PC-9 (cell line): ENCODE results near the gene CTPS2. TPM values are rescaled to one million over a fixed set of nuclear protein-coding genes. Genes with fewer than 3 reads are reported as not detected.

ENCODE experiments used
- BruUV-seq: library from RNA; stranded (reverse); fragments of 400-500 nt; replicated peaks from 2 replicates; lab custom pipeline; 2021; lab: Mats Ljungman, UMichigan
- CTCF ChIA-PET: fragments of 300-600 bp; sonication (Branson Sonifier 250); formaldehyde crosslinking; loops from one replicate; lab custom pipeline; 2022; ENCODE audit warnings: antibody characterized with exemption; lab: Charles Lee
- POLR2A ChIA-PET: fragments of 300-600 bp; sonication (Branson Sonifier 250); formaldehyde crosslinking; loops from one replicate; lab custom pipeline; 2022; ENCODE audit warnings: antibody characterized with exemption; ENCODE audit not compliant: unreplicated experiment; lab: Charles Lee
- DNase-seq, 2 experiments: peaks; one replicate each; pipeline versions ENCODE4 v3.0.0 to v3.0.0-alpha.2; 2015 to 2022; ENCODE audit warnings: mixed read lengths in 1 of 2
- H2AFZ ChIP-seq: fragments of 200-600 bp; sonication (generic); 2 replicates; pipeline ENCODE4 v1.8.1; 2017; ENCODE audit warnings: antibody characterized with exemption
- H3F3A ChIP-seq: fragments of 200-600 bp; sonication (generic); 2 replicates; pipeline ENCODE4 v1.8.1; 2017; ENCODE audit warnings: antibody characterized with exemption, mild to moderate bottlenecking, low read depth; ENCODE audit not compliant: insufficient read depth
- H3K27ac ChIP-seq: fragments of 200-600 bp; sonication (generic); 2 replicates; pipeline ENCODE4 v1.6.1; 2016; ENCODE audit warnings: mixed run types
- H3K27me3 ChIP-seq: fragments of 200-600 bp; sonication (generic); 2 replicates; pipeline ENCODE4 v1.6.1; 2016; ENCODE audit warnings: low read depth, mixed run types; ENCODE audit not compliant: insufficient read depth
- H3K36me3 ChIP-seq: fragments of 200-600 bp; sonication (generic); 2 replicates; pipeline ENCODE4 v1.6.1; 2016; ENCODE audit warnings: low read depth, mixed run types
- H3K4me1 ChIP-seq: fragments of 200-600 bp; sonication (generic); replicated peaks from 2 replicates; pipeline ENCODE4 v1.6.1; 2016; ENCODE audit warnings: mixed run types; ENCODE audit not compliant: insufficient read depth
- H3K4me2 ChIP-seq: fragments of 200-600 bp; sonication (generic); 2 replicates; pipeline ENCODE4 v1.6.1; 2017; ENCODE audit warnings: mixed run types
- H3K4me3 ChIP-seq: fragments of 200-600 bp; sonication (generic); 2 replicates; pipeline ENCODE4 v1.6.1; 2016; ENCODE audit warnings: mixed run types
- H3K79me2 ChIP-seq: fragments of 200-600 bp; sonication (generic); 2 replicates; pipeline ENCODE4 v1.6.1; 2017; ENCODE audit warnings: low read depth, mixed run types
- H3K9me2 ChIP-seq: fragments of 200-600 bp; sonication (generic); 2 replicates; pipeline ENCODE4 v1.8.1; 2017; ENCODE audit warnings: mild to moderate bottlenecking; ENCODE audit not compliant: insufficient read depth
- H3K9me3 ChIP-seq: fragments of 200-600 bp; sonication (generic); 2 replicates; pipeline ENCODE4 v1.8.1; 2016; ENCODE audit warnings: low read depth; ENCODE audit not compliant: insufficient read depth
- H4K20me1 ChIP-seq: fragments of 200-600 bp; sonication (generic); 2 replicates; pipeline ENCODE4 v1.8.1; 2017; ENCODE audit not compliant: insufficient read depth
- CTCF ChIP-seq: fragments of 200-600 bp; sonication (generic); conservative IDR thresholded peaks from 2 replicates; pipeline ENCODE4 v1.6.1; 2017; ENCODE audit warnings: mixed run types, antibody characterized with exemption, mild to moderate bottlenecking, moderate library complexity
- EZH2 ChIP-seq: fragments of 200-600 bp; sonication (generic); IDR thresholded peaks from 2 replicates; pipeline ENCODE4 v1.8.0; 2017; ENCODE audit warnings: antibody characterized with exemption, low read depth
- intact Hi-C: fragments of 100-400 bp; cut with micrococcal nuclease; formaldehyde crosslinking; loops from one replicate; pipeline ENCODE4 v1.10.0; 2022; ENCODE audit not compliant: unreplicated experiment
- total RNA-seq: library from RNA; stranded (reverse); gene quantifications from 2 replicates; pipeline ENCODE4 v1.2.3, GENCODE V29; 2021

CTPS2 gene
- total RNA-seq, 1 experiment from 2014 or later: 15.8 TPM

DNA sequence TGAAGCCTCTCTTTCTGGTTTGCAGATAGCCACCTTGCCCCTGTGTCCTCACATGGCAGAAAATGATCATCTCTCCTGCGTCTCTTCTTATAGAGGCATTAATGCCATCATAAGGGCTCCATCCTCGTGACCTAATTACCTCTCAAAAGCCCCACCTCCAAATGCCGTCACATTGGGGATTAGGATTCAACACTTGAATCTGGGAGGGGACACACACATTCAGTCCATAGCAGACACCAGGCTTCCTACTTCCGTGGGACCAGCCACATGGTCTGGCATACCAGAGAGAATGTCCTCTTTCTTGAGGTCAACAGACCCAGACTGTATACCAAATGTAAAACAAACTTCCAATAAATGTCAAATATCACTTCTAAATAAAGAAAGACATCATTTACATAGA, 144.8 kb downstream of the CTPS2 start:
- ChIA-PET CTCF (no interaction called here), POLR2A (no interaction called here)
- Histone ChIP-seq H3K4me2 (no peak overlapping the region), H3K9me3 (no peaks in the 10 kb centered on the region), H3F3A (no peaks in the 10 kb centered on the region), H2AFZ (no peak overlapping the region), H4K20me1 (no peaks in the 10 kb centered on the region), H3K36me3 (no peaks in the 10 kb centered on the region), H3K27me3 (no peaks in the 10 kb centered on the region), H3K27ac (no peak overlapping the region), H3K4me1 (no peaks in the 10 kb centered on the region), H3K4me3 (no peak overlapping the region), H3K79me2 (no peaks in the 10 kb centered on the region), H3K9me2 (no peaks in the 10 kb centered on the region)
- TF ChIP-seq EZH2 (no peak), CTCF (no peak)
- no peak for DNase-seq
- intact Hi-C loops: no loop called here
- BruUV-seq: no TSS peak

DNA sequence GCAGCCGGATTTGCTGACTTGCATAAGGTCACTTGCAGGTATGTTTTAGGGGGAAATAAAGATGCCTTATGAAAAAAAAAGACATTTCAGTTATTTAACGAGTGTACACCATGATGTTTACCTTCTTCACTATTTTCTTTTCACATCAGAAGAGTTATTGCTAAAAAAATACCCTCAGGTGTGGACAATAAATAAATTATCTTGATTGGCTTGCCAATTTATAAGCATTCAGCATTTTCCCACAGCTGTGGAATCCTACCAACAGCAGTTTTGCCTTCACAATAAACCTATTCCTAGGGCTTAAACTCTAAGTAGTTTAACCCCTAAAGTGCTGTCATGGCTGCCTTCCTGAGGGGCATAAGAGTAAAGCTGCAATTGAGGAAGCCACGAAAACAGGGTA, 145.9 kb downstream of the CTPS2 start:
- ChIA-PET POLR2A (no interaction called here), CTCF (no interaction called here)
- Histone ChIP-seq H3K9me2 (no peaks in the 10 kb centered on the region), H3K9me3 (no peaks in the 10 kb centered on the region), H4K20me1 (no peaks in the 10 kb centered on the region), H3K4me1 (no peaks in the 10 kb centered on the region), H3K36me3 (no peaks in the 10 kb centered on the region), H2AFZ (no peak overlapping the region), H3K4me3 (no peak overlapping the region), H3K79me2 (no peaks in the 10 kb centered on the region), H3K4me2 (no peak overlapping the region), H3K27ac (no peak overlapping the region), H3F3A (no peaks in the 10 kb centered on the region), H3K27me3 (no peaks in the 10 kb centered on the region)
- no TSS peak for BruUV-seq
- TF ChIP-seq EZH2: no peak
- no peak for TF ChIP-seq CTCF
- no peak for DNase-seq
- intact Hi-C loops: no loop called here

DNA sequence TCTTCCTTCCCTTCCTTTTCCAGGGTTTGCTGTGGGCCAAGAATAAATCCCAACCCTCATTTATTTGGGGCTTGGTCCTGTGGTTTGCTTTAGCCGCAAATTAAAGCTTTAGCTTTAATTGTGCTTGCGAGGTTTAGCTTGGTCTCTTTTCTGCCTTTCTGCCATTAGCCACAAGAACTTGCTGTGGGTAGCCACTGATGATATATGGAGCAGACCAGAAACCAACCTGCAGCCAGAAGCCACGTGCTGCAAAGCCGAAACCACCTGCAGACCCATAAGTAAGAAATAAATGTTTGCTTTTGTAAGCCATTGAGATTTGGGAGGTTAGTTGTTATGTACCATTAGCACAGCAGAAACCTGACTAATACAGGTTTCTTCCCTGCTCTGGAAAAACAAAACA, 152.3 kb downstream of the CTPS2 start:
- POLR2A ChIA-PET: no interaction called here
- Histone ChIP-seq H3K27ac (no peak overlapping the region), H3K9me2 (no peaks in the 10 kb centered on the region), H4K20me1 (no peaks in the 10 kb centered on the region), H3K79me2 (no peaks in the 10 kb centered on the region), H3K4me2 (no peak overlapping the region), H3K27me3 (no peaks in the 10 kb centered on the region), H2AFZ (no peak overlapping the region), H3K36me3 (no peaks in the 10 kb centered on the region), H3F3A (no peaks in the 10 kb centered on the region), H3K4me1 (no peaks in the 10 kb centered on the region), H3K4me3 (no peak overlapping the region), H3K9me3 (no peaks in the 10 kb centered on the region)
- TF ChIP-seq CTCF (no peak), EZH2 (no peak)
- BruUV-seq: no TSS peak
- intact Hi-C loops: no loop called here
- CTCF ChIA-PET: no interaction called here
- no peak for DNase-seq
